ENCODE results near the gene DCP1B.

DCP1B gene

GRCh38 chr12:2018391-2018790 lies 14.1 kb upstream of the DCP1B start:
- DNase-seq (ENCODE audit: low read depth) = no peak
- no peak for TF ChIP-seq CTCF (IDR thresholded peaks at IDR 0.05; ENCODE audit: insufficient read depth, low read depth, low read length, missing control alignments)
- H3K4me3 ChIP-seq (ENCODE audit: low read depth, low read length) = no peak overlapping the region

DNA sequence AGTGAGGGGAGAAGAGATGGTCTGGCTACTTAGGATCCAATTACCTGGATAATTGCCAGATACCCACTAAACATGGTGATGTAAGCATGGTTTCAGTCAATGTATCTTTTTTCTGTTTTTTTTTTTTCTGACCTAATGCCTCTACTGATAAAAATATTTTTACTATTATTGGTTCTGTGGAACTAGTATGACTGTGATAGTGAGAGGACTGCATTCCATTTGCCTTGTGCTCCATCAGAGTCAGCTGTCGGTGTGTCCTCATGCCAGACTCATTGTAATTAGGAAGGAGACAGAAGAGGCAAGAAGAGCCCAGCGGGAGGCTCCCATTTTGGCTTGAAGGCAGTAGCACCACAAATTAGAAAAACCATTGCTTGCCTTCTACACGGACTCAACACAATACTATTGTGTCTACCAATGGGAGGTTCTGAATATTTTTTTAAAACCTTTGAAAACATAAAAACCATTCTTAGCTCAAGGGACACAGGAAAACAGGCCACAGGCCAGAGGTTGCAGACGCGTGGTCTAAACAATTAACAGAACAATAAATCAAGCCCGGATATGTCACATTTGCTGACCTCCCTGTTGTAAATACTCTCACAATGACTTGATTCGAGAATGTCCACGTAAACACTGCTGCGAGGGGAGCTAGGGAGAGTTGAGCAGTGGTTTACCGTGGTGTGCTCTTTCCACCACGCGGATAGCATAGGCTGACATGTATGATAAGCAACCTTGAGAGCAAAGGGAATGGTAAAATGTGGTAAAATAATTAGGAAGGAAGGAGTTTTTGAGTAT lies 13.5 kb upstream of the DCP1B start:
- DNase-seq (ENCODE audit: low read depth) = peak; percentile 50
- TF ChIP-seq CTCF (IDR thresholded peaks at IDR 0.05; ENCODE audit: insufficient read depth, low read depth, low read length, missing control alignments) = no peak
- no peak overlapping the region for H3K4me3 ChIP-seq (ENCODE audit: low read depth, low read length)

DNA sequence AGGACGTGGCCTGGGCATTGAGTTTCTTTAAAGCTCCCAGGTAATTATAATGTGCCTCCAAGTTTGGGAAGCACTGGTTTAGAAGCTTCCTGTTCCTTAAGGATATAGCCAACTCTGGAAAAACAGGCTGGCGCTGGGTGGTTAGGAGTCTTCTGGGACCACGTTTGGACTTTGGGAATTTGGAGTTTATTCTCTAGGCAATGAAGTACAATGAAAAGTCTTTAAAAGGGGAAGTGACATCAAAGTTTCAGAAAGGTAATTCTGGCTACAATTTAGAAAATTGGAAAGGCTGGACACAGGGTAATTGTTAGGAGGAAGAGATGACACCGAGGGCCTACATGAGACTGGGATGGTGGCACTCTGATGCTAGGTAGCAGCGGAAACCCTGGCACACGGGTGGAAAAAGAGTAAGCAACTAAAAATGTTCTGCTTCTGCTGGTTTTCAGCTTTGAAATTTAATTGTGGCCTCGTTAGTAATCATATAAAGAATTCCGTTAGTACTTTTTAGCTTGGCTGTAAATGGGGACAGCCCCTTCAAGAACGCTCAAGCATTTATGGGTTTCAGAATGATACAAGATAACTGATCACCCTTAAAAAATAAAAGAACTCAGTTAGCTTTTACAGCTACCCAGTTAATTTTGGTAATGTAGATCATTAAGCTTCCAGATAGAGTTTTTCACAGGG lies 12.7 kb upstream of the DCP1B start:
- no peak for TF ChIP-seq CTCF (IDR thresholded peaks at IDR 0.05; ENCODE audit: insufficient read depth, low read depth, low read length, missing control alignments)
- no peak overlapping the region for H3K4me3 ChIP-seq (ENCODE audit: low read depth, low read length)
- no peak for DNase-seq (ENCODE audit: low read depth)

DNA sequence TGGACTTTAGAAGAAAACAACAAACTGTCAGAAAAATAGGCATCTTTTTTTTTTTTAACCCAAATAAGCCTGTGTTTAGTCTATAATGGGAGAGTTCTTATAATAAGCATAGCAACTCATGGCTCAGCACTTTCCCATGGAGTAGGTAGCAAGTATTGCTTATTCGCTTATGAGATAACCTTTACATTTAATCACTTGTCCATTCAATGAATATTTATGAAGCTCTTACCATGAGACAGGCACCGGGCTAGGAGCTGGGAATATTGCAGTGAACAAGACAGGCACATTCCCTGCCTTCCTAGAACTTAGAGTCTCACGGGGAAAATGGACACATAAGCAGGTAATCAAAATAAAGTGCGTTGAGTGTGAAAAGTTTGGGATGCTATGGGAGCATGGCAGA lies 10.0 kb upstream of the DCP1B start:
- H3K4me3 ChIP-seq (ENCODE audit: low read depth, low read length) = no peak overlapping the region
- TF ChIP-seq CTCF (IDR thresholded peaks at IDR 0.05; ENCODE audit: insufficient read depth, low read depth, low read length, missing control alignments) = no peak
- no peak for DNase-seq (ENCODE audit: low read depth)

- no peak for DNase-seq (ENCODE audit: low read depth)
- H3K4me3 ChIP-seq (ENCODE audit: low read depth, low read length) = no peak overlapping the region
- no peak for TF ChIP-seq CTCF (IDR thresholded peaks at IDR 0.05; ENCODE audit: insufficient read depth, low read depth, low read length, missing control alignments)
Observed at GRCh38 chr12:2013527-2014223, 9.4 kb upstream of the DCP1B start.

GRCh38 chr12:2013086-2013485 lies 8.8 kb upstream of the DCP1B start:
- H3K4me3 ChIP-seq (ENCODE audit: low read depth, low read length) = no peak overlapping the region
- no peak for DNase-seq (ENCODE audit: low read depth)
- TF ChIP-seq CTCF (IDR thresholded peaks at IDR 0.05; ENCODE audit: insufficient read depth, low read depth, low read length, missing control alignments) = no peak

Data from GM12865 (cell line).